Activated CD8-positive, alpha-beta memory T cell treated with anti-CD3 and anti-CD28 coated beads for 4 hours (primary cell): ENCODE results near the gene GXYLT1.
"Not testable (repeated sequence)": the region's sequence is repeated elsewhere in the genome, so short reads cannot be mapped to it uniquely, and the experiment has no call there.

Experiments used
- DNase-seq, 2 donors: peaks; one replicate each; pipeline ENCODE4 v3.0.0-alpha.2; 2020; ENCODE audit warnings: low read depth in 2 of 2

The GXYLT1 gene

GRCh38 chr12:42099433-42099832 is 45.2 kb downstream of the GXYLT1 start:
- DNase-seq, result no peak

- DNase-seq, result no peak
Measured at GRCh38 chr12:42097971-42098370, 46.7 kb downstream of the GXYLT1 start.

- peak in 1 of 2 donors; percentile 16 for DNase-seq
Measured at GRCh38 chr12:42094277-42094676, 50.4 kb downstream of the GXYLT1 start.

- DNase-seq, result no peak
Measured at GRCh38 chr12:42091769-42092168, 52.9 kb downstream of the GXYLT1 start.

- DNase-seq, result no peak
Measured at GRCh38 chr12:42090899-42091298, 53.8 kb downstream of the GXYLT1 start.

- DNase-seq, result no peak
Measured at GRCh38 chr12:42086031-42086430, 58.6 kb downstream of the GXYLT1 start.

GRCh38 chr12:42085594-42085993 is 59.1 kb downstream of the GXYLT1 start:
- DNase-seq, result no peak

GRCh38 chr12:42084522-42084921 is 60.2 kb downstream of the GXYLT1 start:
- DNase-seq, result no peak

- no peak for DNase-seq
Measured at GRCh38 chr12:42076976-42077375, 67.7 kb downstream of the GXYLT1 start.

- DNase-seq, result no peak
Measured at GRCh38 chr12:42070036-42070435, 74.6 kb downstream of the GXYLT1 start.

GRCh38 chr12:42059127-42059526 is 85.5 kb downstream of the GXYLT1 start:
- DNase-seq, result no peak

GRCh38 chr12:42056130-42056529 is 88.5 kb downstream of the GXYLT1 start:
- DNase-seq, result no peak

GRCh38 chr12:42053456-42053855 is 91.2 kb downstream of the GXYLT1 start:
- no peak for DNase-seq

GRCh38 chr12:42048980-42049379 is 95.7 kb downstream of the GXYLT1 start:
- DNase-seq, result not testable (repeated sequence)

- DNase-seq, result no peak
Measured at GRCh38 chr12:42039577-42039976, 105.1 kb downstream of the GXYLT1 start.

- no peak for DNase-seq
Measured at GRCh38 chr12:42039176-42039575, 105.5 kb downstream of the GXYLT1 start.

- no peak for DNase-seq
Measured at GRCh38 chr12:42031847-42032564, 112.7 kb downstream of the GXYLT1 start.
